ENCODE measurements around the gene SMYD2.

SMYD2 gene

GRCh38 chr1:214310010-214310409, 29.1 kb downstream of the SMYD2 start:
- Histone ChIP-seq H3K9me3 (ENCODE audit: control insufficient read depth in 1 of 2, low read length in 2 of 2) (no peaks in the 10 kb centered on the region), H3K27ac (ENCODE audit: low read length) (no peak overlapping the region), H3K27me3 (ENCODE audit: low read depth, low read length) (no peaks in the 10 kb centered on the region), H3K4me1 (ENCODE audit: control insufficient read depth in 1 of 2, insufficient read depth in 2 of 2, low read length in 2 of 2) (no peaks in the 10 kb centered on the region), H3K36me3 (ENCODE audit: control insufficient read depth in 1 of 2, insufficient read depth in 2 of 2, low read length in 2 of 2) (no peaks in the 10 kb centered on the region), H3K4me3 (ENCODE audit: low read depth in 1 of 2, low read length in 2 of 2) (no peak overlapping the region)

GRCh38 chr1:214310777-214311690, 30.1 kb downstream of the SMYD2 start:
- Histone ChIP-seq H3K4me1 (ENCODE audit: control insufficient read depth in 1 of 2, insufficient read depth in 2 of 2, low read length in 2 of 2) (no peaks in the 10 kb centered on the region), H3K4me3 (ENCODE audit: low read depth in 1 of 2, low read length in 2 of 2) (no peak overlapping the region), H3K27me3 (ENCODE audit: low read depth, low read length) (no peaks in the 10 kb centered on the region), H3K36me3 (ENCODE audit: control insufficient read depth in 1 of 2, insufficient read depth in 2 of 2, low read length in 2 of 2) (no peaks in the 10 kb centered on the region), H3K27ac (ENCODE audit: low read length) (no peak overlapping the region), H3K9me3 (ENCODE audit: control insufficient read depth in 1 of 2, low read length in 2 of 2) (no peaks in the 10 kb centered on the region)

GRCh38 chr1:214312530-214313051, 31.6 kb downstream of the SMYD2 start:
- Histone ChIP-seq H3K27me3 (ENCODE audit: low read depth, low read length) (no peaks in the 10 kb centered on the region), H3K4me3 (ENCODE audit: low read depth in 1 of 2, low read length in 2 of 2) (no peak overlapping the region), H3K36me3 (ENCODE audit: control insufficient read depth in 1 of 2, insufficient read depth in 2 of 2, low read length in 2 of 2) (no peaks in the 10 kb centered on the region), H3K27ac (ENCODE audit: low read length) (no peak overlapping the region), H3K9me3 (ENCODE audit: control insufficient read depth in 1 of 2, low read length in 2 of 2) (no peaks in the 10 kb centered on the region), H3K4me1 (ENCODE audit: control insufficient read depth in 1 of 2, insufficient read depth in 2 of 2, low read length in 2 of 2) (no peaks in the 10 kb centered on the region)

- H3K9me3 ChIP-seq (ENCODE audit: control insufficient read depth in 1 of 2, low read length in 2 of 2) = no peaks in the 10 kb centered on the region
- no peak overlapping the region for H3K27ac ChIP-seq (ENCODE audit: low read length)
- H3K4me1 ChIP-seq (ENCODE audit: control insufficient read depth in 1 of 2, insufficient read depth in 2 of 2, low read length in 2 of 2) = no peaks in the 10 kb centered on the region
- H3K4me3 ChIP-seq (ENCODE audit: low read depth in 1 of 2, low read length in 2 of 2) = no peak overlapping the region
- peaks cover 2 to 6% of the 10 kb centered on the region in 2 donors for H3K36me3 ChIP-seq (ENCODE audit: control insufficient read depth in 1 of 2, insufficient read depth in 2 of 2, low read length in 2 of 2)
- no peaks in the 10 kb centered on the region for H3K27me3 ChIP-seq (ENCODE audit: low read depth, low read length)
Measured at GRCh38 chr1:214314178-214314843, 33.4 kb downstream of the SMYD2 start.

- no peak overlapping the region for H3K4me3 ChIP-seq (ENCODE audit: low read depth in 1 of 2, low read length in 2 of 2)
- peaks cover 5 to 11% of the 10 kb centered on the region in 2 donors for H3K36me3 ChIP-seq (ENCODE audit: control insufficient read depth in 1 of 2, insufficient read depth in 2 of 2, low read length in 2 of 2)
- H3K27ac ChIP-seq (ENCODE audit: low read length) = no peak overlapping the region
- H3K27me3 ChIP-seq (ENCODE audit: low read depth, low read length) = no peaks in the 10 kb centered on the region
- H3K4me1 ChIP-seq (ENCODE audit: control insufficient read depth in 1 of 2, insufficient read depth in 2 of 2, low read length in 2 of 2) = no peaks in the 10 kb centered on the region
- H3K9me3 ChIP-seq (ENCODE audit: control insufficient read depth in 1 of 2, low read length in 2 of 2) = no peaks in the 10 kb centered on the region
Measured at GRCh38 chr1:214316593-214316992, 35.6 kb downstream of the SMYD2 start.

GRCh38 chr1:214317300-214317699, 36.3 kb downstream of the SMYD2 start:
- Histone ChIP-seq H3K4me1 (ENCODE audit: control insufficient read depth in 1 of 2, insufficient read depth in 2 of 2, low read length in 2 of 2) (no peaks in the 10 kb centered on the region), H3K4me3 (ENCODE audit: low read depth in 1 of 2, low read length in 2 of 2) (no peak overlapping the region), H3K9me3 (ENCODE audit: control insufficient read depth in 1 of 2, low read length in 2 of 2) (no peaks in the 10 kb centered on the region), H3K27ac (ENCODE audit: low read length) (no peak overlapping the region), H3K36me3 (ENCODE audit: control insufficient read depth in 1 of 2, insufficient read depth in 2 of 2, low read length in 2 of 2) (peaks cover 5 to 13% of the 10 kb centered on the region in 2 donors), H3K27me3 (ENCODE audit: low read depth, low read length) (no peaks in the 10 kb centered on the region)

- Histone ChIP-seq H3K4me3 (ENCODE audit: low read depth in 1 of 2, low read length in 2 of 2) (no peak overlapping the region), H3K36me3 (ENCODE audit: control insufficient read depth in 1 of 2, insufficient read depth in 2 of 2, low read length in 2 of 2) (peaks cover 5 to 13% of the 10 kb centered on the region in 2 donors), H3K4me1 (ENCODE audit: control insufficient read depth in 1 of 2, insufficient read depth in 2 of 2, low read length in 2 of 2) (no peaks in the 10 kb centered on the region), H3K27ac (ENCODE audit: low read length) (no peak overlapping the region), H3K27me3 (ENCODE audit: low read depth, low read length) (no peaks in the 10 kb centered on the region), H3K9me3 (ENCODE audit: control insufficient read depth in 1 of 2, low read length in 2 of 2) (no peaks in the 10 kb centered on the region)
Measured at GRCh38 chr1:214317734-214318133, 36.8 kb downstream of the SMYD2 start.

GRCh38 chr1:214318356-214318755, 37.4 kb downstream of the SMYD2 start:
- H3K9me3 ChIP-seq (ENCODE audit: control insufficient read depth in 1 of 2, low read length in 2 of 2) = no peaks in the 10 kb centered on the region
- no peak overlapping the region for H3K4me3 ChIP-seq (ENCODE audit: low read depth in 1 of 2, low read length in 2 of 2)
- H3K36me3 ChIP-seq (ENCODE audit: control insufficient read depth in 1 of 2, insufficient read depth in 2 of 2, low read length in 2 of 2) = peaks cover 5 to 13% of the 10 kb centered on the region in 2 donors
- H3K4me1 ChIP-seq (ENCODE audit: control insufficient read depth in 1 of 2, insufficient read depth in 2 of 2, low read length in 2 of 2) = no peaks in the 10 kb centered on the region
- no peak overlapping the region for H3K27ac ChIP-seq (ENCODE audit: low read length)
- H3K27me3 ChIP-seq (ENCODE audit: low read depth, low read length) = no peaks in the 10 kb centered on the region

GRCh38 chr1:214318956-214319736, 38.2 kb downstream of the SMYD2 start:
- Histone ChIP-seq H3K4me1 (ENCODE audit: control insufficient read depth in 1 of 2, insufficient read depth in 2 of 2, low read length in 2 of 2) (no peaks in the 10 kb centered on the region), H3K27ac (ENCODE audit: low read length) (no peak overlapping the region), H3K4me3 (ENCODE audit: low read depth in 1 of 2, low read length in 2 of 2) (no peak overlapping the region), H3K9me3 (ENCODE audit: control insufficient read depth in 1 of 2, low read length in 2 of 2) (no peaks in the 10 kb centered on the region), H3K36me3 (ENCODE audit: control insufficient read depth in 1 of 2, insufficient read depth in 2 of 2, low read length in 2 of 2) (peaks cover 5 to 13% of the 10 kb centered on the region in 2 donors), H3K27me3 (ENCODE audit: low read depth, low read length) (no peaks in the 10 kb centered on the region)

GRCh38 chr1:214319938-214320337, 39.0 kb downstream of the SMYD2 start:
- no peaks in the 10 kb centered on the region for H3K4me1 ChIP-seq (ENCODE audit: control insufficient read depth in 1 of 2, insufficient read depth in 2 of 2, low read length in 2 of 2)

More at GRCh38 chr1:214319938-214320337, 39.0 kb downstream of the SMYD2 start:
- Histone ChIP-seq H3K27me3 (ENCODE audit: low read depth, low read length) (no peaks in the 10 kb centered on the region), H3K27ac (ENCODE audit: low read length) (no peak overlapping the region), H3K9me3 (ENCODE audit: control insufficient read depth in 1 of 2, low read length in 2 of 2) (no peaks in the 10 kb centered on the region), H3K36me3 (ENCODE audit: control insufficient read depth in 1 of 2, insufficient read depth in 2 of 2, low read length in 2 of 2) (peaks cover 5 to 13% of the 10 kb centered on the region in 2 donors), H3K4me3 (ENCODE audit: low read depth in 1 of 2, low read length in 2 of 2) (no peak overlapping the region)
